ENCODE results near the gene C19orf38. TPM values are rescaled to one million over a fixed set of nuclear protein-coding genes. Genes with fewer than 3 reads are reported as not detected.
A peak's percentile ranks its signal among the peaks of the same experiment; 100 is the strongest.

The C19orf38 gene
- total and polyA plus RNA-seq, 9 of the 15 experiments (the other 6 are each of a cell fraction or from before 2014, with no cell fraction given) = 0.14 to 0.18 TPM; not detected in 7

DNA sequence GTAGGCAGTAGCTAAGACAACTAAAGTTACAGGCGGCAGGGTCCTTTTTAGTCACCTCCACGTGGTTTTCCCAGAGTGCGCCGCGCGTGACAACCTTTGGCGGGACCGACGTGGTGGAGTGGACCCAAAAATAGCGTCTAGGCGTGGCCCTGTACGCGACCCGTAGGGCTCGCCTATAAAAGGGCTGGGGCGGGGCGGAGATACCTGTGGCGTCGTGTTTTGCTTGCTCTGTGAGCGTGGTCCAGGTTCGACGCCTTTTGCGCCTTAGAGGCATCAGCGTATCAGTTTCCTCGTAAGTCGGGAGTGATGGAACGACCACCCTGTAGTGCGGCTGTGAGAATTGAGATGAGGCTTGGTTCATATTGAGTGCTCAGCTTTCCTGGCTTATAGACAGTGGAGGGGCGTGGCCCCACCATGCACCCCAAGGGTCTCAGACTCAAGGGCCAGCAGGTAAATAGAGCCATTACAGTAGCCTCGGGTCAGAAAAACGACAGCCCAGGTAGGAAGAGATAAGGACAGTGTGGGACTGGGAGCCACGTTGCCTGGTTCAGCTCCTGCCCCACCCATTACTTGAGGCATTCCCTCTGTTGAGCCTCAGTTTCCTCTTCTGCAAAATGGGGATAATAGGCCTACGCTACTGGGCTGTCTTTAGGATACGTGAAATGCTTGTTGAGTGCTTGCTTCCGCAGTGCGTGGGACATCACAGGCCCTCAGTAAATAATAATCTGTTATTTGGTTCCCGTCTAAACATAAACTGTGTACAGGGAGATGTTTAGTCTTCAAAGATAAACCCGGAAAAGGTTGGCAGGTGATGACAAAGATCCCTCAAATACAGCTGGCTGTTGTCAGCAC, 11.5 kb upstream of the C19orf38 start (continued):
- TF ChIP-seq, protein P1, sequence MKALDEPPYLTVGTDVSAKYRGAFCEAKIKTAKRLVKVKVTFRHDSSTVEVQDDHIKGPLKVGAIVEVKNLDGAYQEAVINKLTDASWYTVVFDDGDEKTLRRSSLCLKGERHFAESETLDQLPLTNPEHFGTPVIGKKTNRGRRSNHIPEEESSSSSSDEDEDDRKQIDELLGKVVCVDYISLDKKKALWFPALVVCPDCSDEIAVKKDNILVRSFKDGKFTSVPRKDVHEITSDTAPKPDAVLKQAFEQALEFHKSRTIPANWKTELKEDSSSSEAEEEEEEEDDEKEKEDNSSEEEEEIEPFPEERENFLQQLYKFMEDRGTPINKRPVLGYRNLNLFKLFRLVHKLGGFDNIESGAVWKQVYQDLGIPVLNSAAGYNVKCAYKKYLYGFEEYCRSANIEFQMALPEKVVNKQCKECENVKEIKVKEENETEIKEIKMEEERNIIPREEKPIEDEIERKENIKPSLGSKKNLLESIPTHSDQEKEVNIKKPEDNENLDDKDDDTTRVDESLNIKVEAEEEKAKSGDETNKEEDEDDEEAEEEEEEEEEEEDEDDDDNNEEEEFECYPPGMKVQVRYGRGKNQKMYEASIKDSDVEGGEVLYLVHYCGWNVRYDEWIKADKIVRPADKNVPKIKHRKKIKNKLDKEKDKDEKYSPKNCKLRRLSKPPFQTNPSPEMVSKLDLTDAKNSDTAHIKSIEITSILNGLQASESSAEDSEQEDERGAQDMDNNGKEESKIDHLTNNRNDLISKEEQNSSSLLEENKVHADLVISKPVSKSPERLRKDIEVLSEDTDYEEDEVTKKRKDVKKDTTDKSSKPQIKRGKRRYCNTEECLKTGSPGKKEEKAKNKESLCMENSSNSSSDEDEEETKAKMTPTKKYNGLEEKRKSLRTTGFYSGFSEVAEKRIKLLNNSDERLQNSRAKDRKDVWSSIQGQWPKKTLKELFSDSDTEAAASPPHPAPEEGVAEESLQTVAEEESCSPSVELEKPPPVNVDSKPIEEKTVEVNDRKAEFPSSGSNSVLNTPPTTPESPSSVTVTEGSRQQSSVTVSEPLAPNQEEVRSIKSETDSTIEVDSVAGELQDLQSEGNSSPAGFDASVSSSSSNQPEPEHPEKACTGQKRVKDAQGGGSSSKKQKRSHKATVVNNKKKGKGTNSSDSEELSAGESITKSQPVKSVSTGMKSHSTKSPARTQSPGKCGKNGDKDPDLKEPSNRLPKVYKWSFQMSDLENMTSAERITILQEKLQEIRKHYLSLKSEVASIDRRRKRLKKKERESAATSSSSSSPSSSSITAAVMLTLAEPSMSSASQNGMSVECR (CRISPR knock-in tag; IDR thresholded peaks at IDR 0.05) = peak; percentile 95
- TF ChIP-seq, protein P2, sequence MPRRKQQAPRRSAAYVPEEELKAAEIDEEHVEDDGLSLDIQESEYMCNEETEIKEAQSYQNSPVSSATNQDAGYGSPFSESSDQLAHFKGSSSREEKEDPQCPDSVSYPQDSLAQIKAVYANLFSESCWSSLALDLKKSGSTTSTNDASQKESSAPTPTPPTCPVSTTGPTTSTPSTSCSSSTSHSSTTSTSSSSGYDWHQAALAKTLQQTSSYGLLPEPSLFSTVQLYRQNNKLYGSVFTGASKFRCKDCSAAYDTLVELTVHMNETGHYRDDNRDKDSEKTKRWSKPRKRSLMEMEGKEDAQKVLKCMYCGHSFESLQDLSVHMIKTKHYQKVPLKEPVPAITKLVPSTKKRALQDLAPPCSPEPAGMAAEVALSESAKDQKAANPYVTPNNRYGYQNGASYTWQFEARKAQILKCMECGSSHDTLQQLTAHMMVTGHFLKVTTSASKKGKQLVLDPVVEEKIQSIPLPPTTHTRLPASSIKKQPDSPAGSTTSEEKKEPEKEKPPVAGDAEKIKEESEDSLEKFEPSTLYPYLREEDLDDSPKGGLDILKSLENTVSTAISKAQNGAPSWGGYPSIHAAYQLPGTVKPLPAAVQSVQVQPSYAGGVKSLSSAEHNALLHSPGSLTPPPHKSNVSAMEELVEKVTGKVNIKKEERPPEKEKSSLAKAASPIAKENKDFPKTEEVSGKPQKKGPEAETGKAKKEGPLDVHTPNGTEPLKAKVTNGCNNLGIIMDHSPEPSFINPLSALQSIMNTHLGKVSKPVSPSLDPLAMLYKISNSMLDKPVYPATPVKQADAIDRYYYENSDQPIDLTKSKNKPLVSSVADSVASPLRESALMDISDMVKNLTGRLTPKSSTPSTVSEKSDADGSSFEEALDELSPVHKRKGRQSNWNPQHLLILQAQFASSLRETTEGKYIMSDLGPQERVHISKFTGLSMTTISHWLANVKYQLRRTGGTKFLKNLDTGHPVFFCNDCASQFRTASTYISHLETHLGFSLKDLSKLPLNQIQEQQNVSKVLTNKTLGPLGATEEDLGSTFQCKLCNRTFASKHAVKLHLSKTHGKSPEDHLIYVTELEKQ (CRISPR knock-in tag; IDR thresholded peaks at IDR 0.05) = peak; percentile 1; the same call in 1 of the 2 replicates
- TF ChIP-seq ZEB2 (IDR thresholded peaks at IDR 0.05) (peak; percentile 79), IFI16 (CRISPR knock-in tag; IDR thresholded peaks at IDR 0.05) (peak; percentile 27; the same call in 1 of the 2 replicates), CBFB (CRISPR knock-in tag; IDR thresholded peaks at IDR 0.05) (peak; percentile 78; the same call in 1 of the 2 replicates), ILF3 (IDR thresholded peaks at IDR 0.05; ENCODE audit: borderline replicate concordance) (no peak), RBM17 (IDR thresholded peaks at IDR 0.05; ENCODE audit: borderline replicate concordance, low read depth, low read length) (no peak), ZNF384 (IDR thresholded peaks at IDR 0.05; ENCODE audit: low read depth, low read length) (peak; percentile 33; the same call in 1 of the 2 replicates), SIN3B (IDR thresholded peaks at IDR 0.05; ENCODE audit: low read depth) (no peak), KDM2B (CRISPR knock-in tag; IDR thresholded peaks at IDR 0.05) (no peak)
- TF ChIP-seq, protein P3, sequence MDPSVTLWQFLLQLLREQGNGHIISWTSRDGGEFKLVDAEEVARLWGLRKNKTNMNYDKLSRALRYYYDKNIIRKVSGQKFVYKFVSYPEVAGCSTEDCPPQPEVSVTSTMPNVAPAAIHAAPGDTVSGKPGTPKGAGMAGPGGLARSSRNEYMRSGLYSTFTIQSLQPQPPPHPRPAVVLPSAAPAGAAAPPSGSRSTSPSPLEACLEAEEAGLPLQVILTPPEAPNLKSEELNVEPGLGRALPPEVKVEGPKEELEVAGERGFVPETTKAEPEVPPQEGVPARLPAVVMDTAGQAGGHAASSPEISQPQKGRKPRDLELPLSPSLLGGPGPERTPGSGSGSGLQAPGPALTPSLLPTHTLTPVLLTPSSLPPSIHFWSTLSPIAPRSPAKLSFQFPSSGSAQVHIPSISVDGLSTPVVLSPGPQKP (CRISPR knock-in tag; IDR thresholded peaks at IDR 0.05) = no peak
- TF ChIP-seq, protein P4, sequence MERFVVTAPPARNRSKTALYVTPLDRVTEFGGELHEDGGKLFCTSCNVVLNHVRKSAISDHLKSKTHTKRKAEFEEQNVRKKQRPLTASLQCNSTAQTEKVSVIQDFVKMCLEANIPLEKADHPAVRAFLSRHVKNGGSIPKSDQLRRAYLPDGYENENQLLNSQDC (CRISPR knock-in tag; IDR thresholded peaks at IDR 0.05) = no peak
- TF ChIP-seq, protein P5, sequence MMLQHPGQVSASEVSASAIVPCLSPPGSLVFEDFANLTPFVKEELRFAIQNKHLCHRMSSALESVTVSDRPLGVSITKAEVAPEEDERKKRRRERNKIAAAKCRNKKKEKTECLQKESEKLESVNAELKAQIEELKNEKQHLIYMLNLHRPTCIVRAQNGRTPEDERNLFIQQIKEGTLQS (IDR thresholded peaks at IDR 0.05) = peak; percentile 72
- TF ChIP-seq, protein P5 (CRISPR knock-in tag; conservative IDR thresholded peaks at IDR 0.05) = peak; percentile 97

Measured in K562 (cell line).